GM04503 (cell line): ENCODE measurements around the gene GNAT1.
"Not testable (repeated sequence)": the region's sequence is repeated elsewhere in the genome, so short reads cannot be mapped to it uniquely, and the experiment has no call there.

Experiments
- DNase-seq: peaks from one replicate; pipeline ENCODE4 v3.0.0-alpha.2; 2012; ENCODE audit warnings: low read depth

Gene GNAT1

GRCh38 chr3:50203809-50204803 lies 12.7 kb downstream of the GNAT1 start:
- DNase-seq: no peak

- no peak for DNase-seq
Measured at GRCh38 chr3:50204804-50205412, 13.5 kb downstream of the GNAT1 start, which contains the start of gene SLC38A3. Gene SLC38A3, plus strand, starts transcription at chr3:50205271. Its CDS starts 8,929 bp downstream, at chr3:50214200.

GRCh38 chr3:50205413-50206276 lies 14.2 kb downstream of the GNAT1 start:
- DNase-seq: no peak

- DNase-seq: no peak
Measured at GRCh38 chr3:50207359-50208042, 16.1 kb downstream of the GNAT1 start.

GRCh38 chr3:50208677-50209344 lies 17.4 kb downstream of the GNAT1 start:
- no peak for DNase-seq

GRCh38 chr3:50210176-50210509 lies 18.7 kb downstream of the GNAT1 start:
- no peak for DNase-seq

- DNase-seq: no peak
Measured at GRCh38 chr3:50210510-50211367, 19.3 kb downstream of the GNAT1 start.

GRCh38 chr3:50211368-50211717 lies 19.9 kb downstream of the GNAT1 start:
- DNase-seq: not testable (repeated sequence)

- DNase-seq: no peak
Measured at GRCh38 chr3:50211930-50212329, 20.5 kb downstream of the GNAT1 start.

- no peak for DNase-seq
Measured at GRCh38 chr3:50212502-50212901, 21.1 kb downstream of the GNAT1 start.

- no peak for DNase-seq
Measured at GRCh38 chr3:50212971-50213370, 21.6 kb downstream of the GNAT1 start.

- no peak for DNase-seq
Measured at GRCh38 chr3:50213373-50213772, 22.0 kb downstream of the GNAT1 start.

GRCh38 chr3:50214824-50215223 lies 23.4 kb downstream of the GNAT1 start:
- DNase-seq: no peak

- DNase-seq: no peak
Measured at GRCh38 chr3:50215529-50215928, 24.1 kb downstream of the GNAT1 start.

- no peak for DNase-seq
Measured at GRCh38 chr3:50217681-50218080, 26.3 kb downstream of the GNAT1 start.

- DNase-seq: no peak
Measured at GRCh38 chr3:50218448-50218847, 27.0 kb downstream of the GNAT1 start.

- DNase-seq: no peak
Measured at GRCh38 chr3:50219285-50219684, 27.9 kb downstream of the GNAT1 start.

GRCh38 chr3:50220109-50220508 lies 28.7 kb downstream of the GNAT1 start:
- DNase-seq: no peak

- DNase-seq: no peak
Measured at GRCh38 chr3:50221051-50221410, 29.6 kb downstream of the GNAT1 start.

GRCh38 chr3:50221411-50222168 lies 30.2 kb downstream of the GNAT1 start:
- DNase-seq: no peak
